Measurements from ENCODE around the gene HOXC12.
A peak's percentile ranks its signal among the peaks of the same experiment; 100 is the strongest.

The HOXC12 gene

GRCh38 chr12:53954694-53955035 is at the start of gene HOXC12:
TSS of gene HOXC12 (plus strand) at chr12:53954903. CDS start at chr12:53954930, 27 bp downstream.
- DNase-seq (ENCODE audit: low read depth), result no peak

GRCh38 chr12:53907103-53907502 is 47.6 kb upstream of the HOXC12 start:
- no peak for DNase-seq (ENCODE audit: low read depth)

- DNase-seq (ENCODE audit: low read depth), result no peak
Observed at GRCh38 chr12:53916788-53917655, 37.7 kb upstream of the HOXC12 start.

- DNase-seq (ENCODE audit: low read depth), result no peak
Observed at GRCh38 chr12:53924521-53925405, 29.9 kb upstream of the HOXC12 start.

GRCh38 chr12:53927220-53928029 is 27.3 kb upstream of the HOXC12 start:
- no peak for DNase-seq (ENCODE audit: low read depth)

GRCh38 chr12:53928054-53928835 is 26.5 kb upstream of the HOXC12 start:
- DNase-seq (ENCODE audit: low read depth), result no peak

GRCh38 chr12:53929527-53929926 is 25.2 kb upstream of the HOXC12 start:
- no peak for DNase-seq (ENCODE audit: low read depth)

GRCh38 chr12:53930591-53931255 is 24.0 kb upstream of the HOXC12 start:
- DNase-seq (ENCODE audit: low read depth), result no peak

- no peak for DNase-seq (ENCODE audit: low read depth)
Observed at GRCh38 chr12:53931844-53932581, 22.7 kb upstream of the HOXC12 start.

GRCh38 chr12:53932915-53933314 is 21.8 kb upstream of the HOXC12 start:
- no peak for DNase-seq (ENCODE audit: low read depth)

GRCh38 chr12:53935383-53936341 is 19.0 kb upstream of the HOXC12 start:
- no peak for DNase-seq (ENCODE audit: low read depth)

- DNase-seq (ENCODE audit: low read depth), result no peak
Observed at GRCh38 chr12:53937099-53937498, 17.6 kb upstream of the HOXC12 start.

- DNase-seq (ENCODE audit: low read depth), result no peak
Observed at GRCh38 chr12:53937596-53938325, 16.9 kb upstream of the HOXC12 start.

- DNase-seq (ENCODE audit: low read depth), result peak; percentile 95
Observed at GRCh38 chr12:53938326-53939140, 16.2 kb upstream of the HOXC12 start, which contains the start of gene HOXC13. TSS of gene HOXC13 (plus strand) at chr12:53938831. CDS start at chr12:53938907, 76 bp downstream.

GRCh38 chr12:53939141-53940108 is 15.3 kb upstream of the HOXC12 start:
- peak; percentile 37 for DNase-seq (ENCODE audit: low read depth)

- DNase-seq (ENCODE audit: low read depth), result no peak
Observed at GRCh38 chr12:53940443-53941014, 14.2 kb upstream of the HOXC12 start.
